ENCODE results near the gene ZNF3. TPM values are rescaled to one million over a fixed set of nuclear protein-coding genes. Genes with fewer than 3 reads are reported as not detected.

The ZNF3 gene
- total and polyA plus RNA-seq, 9 of the 15 experiments (the other 6 are each of a cell fraction or from before 2014, with no cell fraction given) = 30.0 to 64.9 (median 51.5) TPM

- no peak for TF ChIP-seq ZC3H8 (IDR thresholded peaks at IDR 0.05)
- TF ChIP-seq, protein P1, sequence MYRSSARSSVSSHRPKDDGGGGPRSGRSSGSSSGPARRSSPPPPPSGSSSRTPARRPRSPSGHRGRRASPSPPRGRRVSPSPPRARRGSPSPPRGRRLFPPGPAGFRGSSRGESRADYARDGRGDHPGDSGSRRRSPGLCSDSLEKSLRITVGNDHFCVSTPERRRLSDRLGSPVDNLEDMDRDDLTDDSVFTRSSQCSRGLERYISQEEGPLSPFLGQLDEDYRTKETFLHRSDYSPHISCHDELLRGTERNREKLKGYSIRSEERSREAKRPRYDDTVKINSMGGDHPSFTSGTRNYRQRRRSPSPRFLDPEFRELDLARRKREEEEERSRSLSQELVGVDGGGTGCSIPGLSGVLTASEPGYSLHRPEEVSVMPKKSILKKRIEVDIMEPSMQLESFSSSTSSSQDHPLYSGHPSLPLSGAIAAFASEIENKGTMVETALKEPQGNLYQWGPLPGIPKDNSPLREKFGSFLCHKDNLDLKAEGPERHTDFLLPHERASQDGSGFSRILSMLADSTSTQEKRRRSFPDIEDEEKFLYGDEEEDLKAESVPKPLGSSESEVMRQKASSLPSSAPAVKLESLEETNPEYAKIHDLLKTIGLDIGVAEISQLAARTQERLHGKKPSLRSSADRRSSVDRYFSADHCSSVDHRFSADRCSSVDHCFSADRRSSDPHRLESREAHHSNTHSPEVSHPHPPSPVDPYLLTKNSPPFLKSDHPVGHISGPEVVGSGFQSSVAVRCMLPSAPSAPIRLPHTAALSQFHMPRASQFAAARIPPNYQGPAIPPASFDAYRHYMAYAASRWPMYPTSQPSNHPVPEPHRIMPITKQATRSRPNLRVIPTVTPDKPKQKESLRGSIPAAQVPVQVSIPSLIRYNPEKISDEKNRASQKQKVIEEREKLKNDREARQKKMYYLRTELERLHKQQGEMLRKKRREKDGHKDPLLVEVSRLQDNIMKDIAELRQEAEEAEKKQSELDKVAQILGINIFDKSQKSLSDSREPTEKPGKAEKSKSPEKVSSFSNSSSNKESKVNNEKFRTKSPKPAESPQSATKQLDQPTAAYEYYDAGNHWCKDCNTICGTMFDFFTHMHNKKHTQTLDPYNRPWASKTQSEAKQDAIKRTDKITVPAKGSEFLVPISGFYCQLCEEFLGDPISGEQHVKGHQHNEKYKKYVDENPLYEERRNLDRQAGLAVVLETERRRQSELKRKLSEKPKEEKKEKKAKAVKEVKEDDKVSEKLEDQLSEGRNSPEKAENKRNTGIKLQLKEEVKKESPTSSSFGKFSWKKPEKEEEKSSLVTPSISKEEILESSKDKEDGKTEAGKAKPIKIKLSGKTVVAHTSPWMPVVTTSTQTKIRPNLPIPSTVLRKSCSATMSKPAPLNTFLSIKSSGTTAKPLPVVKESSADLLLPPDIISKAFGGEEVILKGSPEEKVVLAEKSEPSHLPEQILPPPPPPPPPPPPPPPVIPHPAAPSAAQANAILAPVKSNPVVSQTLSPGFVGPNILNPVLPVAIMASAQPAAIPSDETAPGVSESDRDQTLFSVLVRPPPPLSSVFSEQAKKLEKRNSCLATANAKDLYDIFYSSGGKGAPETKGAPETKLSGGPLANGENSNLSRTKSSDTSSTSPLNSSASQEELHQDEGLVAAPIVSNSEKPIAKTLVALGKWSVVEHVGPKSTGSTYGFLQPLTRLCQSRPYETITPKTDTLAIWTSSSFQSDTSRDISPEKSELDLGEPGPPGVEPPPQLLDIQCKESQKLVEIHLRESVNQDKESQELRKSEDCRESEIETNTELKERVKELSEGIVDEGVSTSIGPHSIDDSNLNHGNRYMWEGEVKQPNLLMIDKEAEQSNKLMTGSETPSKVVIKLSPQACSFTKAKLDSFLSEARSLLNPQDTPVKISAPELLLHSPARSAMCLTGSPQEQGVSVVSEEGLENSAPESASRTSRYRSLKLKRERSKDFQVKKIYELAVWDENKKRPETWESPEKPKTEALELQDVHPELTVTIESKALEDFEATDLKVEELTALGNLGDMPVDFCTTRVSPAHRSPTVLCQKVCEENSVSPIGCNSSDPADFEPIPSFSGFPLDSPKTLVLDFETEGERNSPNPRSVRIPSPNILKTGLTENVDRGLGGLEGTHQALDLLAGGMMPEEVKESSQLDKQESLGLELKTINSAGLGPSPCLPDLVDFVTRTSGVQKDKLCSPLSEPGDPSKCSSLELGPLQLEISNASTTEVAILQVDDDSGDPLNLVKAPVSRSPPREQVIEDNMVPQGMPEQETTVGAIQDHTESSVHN (IDR thresholded peaks at IDR 0.05; ENCODE audit: borderline replicate concordance in 1 of 2, low read depth in 1 of 2) = peak in 1 of 2 experiments; percentile 53; a peak in 1 of 4 replicates
- no peak for TF ChIP-seq BRD4 (IDR thresholded peaks at IDR 0.05)
- TF ChIP-seq, protein P2, sequence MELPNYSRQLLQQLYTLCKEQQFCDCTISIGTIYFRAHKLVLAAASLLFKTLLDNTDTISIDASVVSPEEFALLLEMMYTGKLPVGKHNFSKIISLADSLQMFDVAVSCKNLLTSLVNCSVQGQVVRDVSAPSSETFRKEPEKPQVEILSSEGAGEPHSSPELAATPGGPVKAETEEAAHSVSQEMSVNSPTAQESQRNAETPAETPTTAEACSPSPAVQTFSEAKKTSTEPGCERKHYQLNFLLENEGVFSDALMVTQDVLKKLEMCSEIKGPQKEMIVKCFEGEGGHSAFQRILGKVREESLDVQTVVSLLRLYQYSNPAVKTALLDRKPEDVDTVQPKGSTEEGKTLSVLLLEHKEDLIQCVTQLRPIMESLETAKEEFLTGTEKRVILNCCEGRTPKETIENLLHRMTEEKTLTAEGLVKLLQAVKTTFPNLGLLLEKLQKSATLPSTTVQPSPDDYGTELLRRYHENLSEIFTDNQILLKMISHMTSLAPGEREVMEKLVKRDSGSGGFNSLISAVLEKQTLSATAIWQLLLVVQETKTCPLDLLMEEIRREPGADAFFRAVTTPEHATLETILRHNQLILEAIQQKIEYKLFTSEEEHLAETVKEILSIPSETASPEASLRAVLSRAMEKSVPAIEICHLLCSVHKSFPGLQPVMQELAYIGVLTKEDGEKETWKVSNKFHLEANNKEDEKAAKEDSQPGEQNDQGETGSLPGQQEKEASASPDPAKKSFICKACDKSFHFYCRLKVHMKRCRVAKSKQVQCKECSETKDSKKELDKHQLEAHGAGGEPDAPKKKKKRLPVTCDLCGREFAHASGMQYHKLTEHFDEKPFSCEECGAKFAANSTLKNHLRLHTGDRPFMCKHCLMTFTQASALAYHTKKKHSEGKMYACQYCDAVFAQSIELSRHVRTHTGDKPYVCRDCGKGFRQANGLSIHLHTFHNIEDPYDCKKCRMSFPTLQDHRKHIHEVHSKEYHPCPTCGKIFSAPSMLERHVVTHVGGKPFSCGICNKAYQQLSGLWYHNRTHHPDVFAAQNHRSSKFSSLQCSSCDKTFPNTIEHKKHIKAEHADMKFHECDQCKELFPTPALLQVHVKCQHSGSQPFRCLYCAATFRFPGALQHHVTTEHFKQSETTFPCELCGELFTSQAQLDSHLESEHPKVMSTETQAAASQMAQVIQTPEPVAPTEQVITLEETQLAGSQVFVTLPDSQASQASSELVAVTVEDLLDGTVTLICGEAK (IDR thresholded peaks at IDR 0.05) = peak; percentile 58; the same call in 1 of the 2 replicates
- TF ChIP-seq, protein P2 (CRISPR knock-in tag; IDR thresholded peaks at IDR 0.05) = no peak
- peak in 1 of 2 experiments; percentile 98; a peak in 2 of 3 replicates for TF ChIP-seq CBX3 (IDR thresholded peaks at IDR 0.05; ENCODE audit: borderline replicate concordance in 1 of 2, low read length in 2 of 2)
- no peak for TF ChIP-seq BRD9 (IDR thresholded peaks at IDR 0.05; ENCODE audit: low read depth, partially characterized antibody)
- no peak for TF ChIP-seq ETV6 (IDR thresholded peaks at IDR 0.05; ENCODE audit: borderline replicate concordance in 1 of 2, low read depth in 2 of 2, low read length in 1 of 2)
- no peak for TF ChIP-seq ETV6 (CRISPR knock-in tag; IDR thresholded peaks at IDR 0.05; ENCODE audit: borderline replicate concordance)
These were observed 10.4 kb downstream of the ZNF3 start (continued) for GRCh38 chr7:100071018-100071723.
